ENCODE results near the gene RER1. TPM values are rescaled to one million over a fixed set of nuclear protein-coding genes. Genes with fewer than 3 reads are reported as not detected.

The RER1 gene
- total RNA-seq, 4 donors from 2014 or later, result 51.1 to 60.5 (median 55.4) TPM

DNA sequence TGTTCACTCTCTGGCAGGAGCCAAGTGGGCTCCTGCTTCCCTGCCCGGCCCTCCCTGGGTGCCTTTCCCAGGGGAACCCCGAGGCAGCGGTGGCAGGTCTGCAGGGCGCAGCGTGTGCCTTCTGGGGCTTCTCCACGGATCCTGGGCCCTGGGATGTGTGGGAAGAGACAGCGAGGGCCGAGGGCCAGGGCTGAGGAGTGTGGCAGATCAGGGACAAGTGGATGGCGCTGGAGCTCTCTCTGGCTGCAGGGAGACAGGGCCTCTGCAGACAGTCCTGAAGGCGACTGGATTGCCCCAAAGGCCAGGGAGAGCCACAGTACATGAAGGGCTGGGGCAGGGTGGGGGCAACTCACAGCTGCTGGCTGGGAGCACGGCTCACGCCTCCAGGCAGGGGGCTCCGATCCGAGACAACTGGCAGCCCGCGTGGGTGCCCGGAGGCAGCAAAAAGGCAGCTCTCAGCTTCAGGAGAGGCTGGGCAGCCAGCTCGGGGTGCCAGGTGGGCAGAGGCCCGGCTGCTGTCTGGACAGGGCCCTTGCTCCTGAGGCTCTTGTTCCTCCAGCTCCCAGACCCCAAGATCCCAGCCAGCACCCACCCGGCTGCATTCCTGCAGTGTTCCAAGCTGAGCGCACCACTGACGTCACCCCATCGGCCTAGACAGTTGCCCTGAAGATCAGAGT, 16.3 kb upstream of the RER1 start:
- no peak for DNase-seq
- in situ Hi-C loops (cut with MboI; ENCODE audit: low sequenced_read_pairs in 4 of 4), result no loop called here
- no peaks in the 10 kb centered on the region for H3K9me3 ChIP-seq
- no peak for TF ChIP-seq POLR2A (IDR thresholded peaks at IDR 0.05)
- TF ChIP-seq, protein P1, sequence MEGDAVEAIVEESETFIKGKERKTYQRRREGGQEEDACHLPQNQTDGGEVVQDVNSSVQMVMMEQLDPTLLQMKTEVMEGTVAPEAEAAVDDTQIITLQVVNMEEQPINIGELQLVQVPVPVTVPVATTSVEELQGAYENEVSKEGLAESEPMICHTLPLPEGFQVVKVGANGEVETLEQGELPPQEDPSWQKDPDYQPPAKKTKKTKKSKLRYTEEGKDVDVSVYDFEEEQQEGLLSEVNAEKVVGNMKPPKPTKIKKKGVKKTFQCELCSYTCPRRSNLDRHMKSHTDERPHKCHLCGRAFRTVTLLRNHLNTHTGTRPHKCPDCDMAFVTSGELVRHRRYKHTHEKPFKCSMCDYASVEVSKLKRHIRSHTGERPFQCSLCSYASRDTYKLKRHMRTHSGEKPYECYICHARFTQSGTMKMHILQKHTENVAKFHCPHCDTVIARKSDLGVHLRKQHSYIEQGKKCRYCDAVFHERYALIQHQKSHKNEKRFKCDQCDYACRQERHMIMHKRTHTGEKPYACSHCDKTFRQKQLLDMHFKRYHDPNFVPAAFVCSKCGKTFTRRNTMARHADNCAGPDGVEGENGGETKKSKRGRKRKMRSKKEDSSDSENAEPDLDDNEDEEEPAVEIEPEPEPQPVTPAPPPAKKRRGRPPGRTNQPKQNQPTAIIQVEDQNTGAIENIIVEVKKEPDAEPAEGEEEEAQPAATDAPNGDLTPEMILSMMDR (IDR thresholded peaks at IDR 0.05 in 4 of 5, conservative IDR thresholded peaks at IDR 0.05 in 1 of 5), result no peak
- intact Hi-C loops (cut with DNase I; ENCODE audit: low total_unique reads), result no loop called here
- no peak overlapping the region for H3K27ac ChIP-seq
- H3K4me1 ChIP-seq, result no peaks in the 10 kb centered on the region
- H3K36me3 ChIP-seq, result no peaks in the 10 kb centered on the region
- H3K4me3 ChIP-seq, result no peak overlapping the region
- no peak for ATAC-seq
- no peaks in the 10 kb centered on the region for H3K27me3 ChIP-seq

DNA sequence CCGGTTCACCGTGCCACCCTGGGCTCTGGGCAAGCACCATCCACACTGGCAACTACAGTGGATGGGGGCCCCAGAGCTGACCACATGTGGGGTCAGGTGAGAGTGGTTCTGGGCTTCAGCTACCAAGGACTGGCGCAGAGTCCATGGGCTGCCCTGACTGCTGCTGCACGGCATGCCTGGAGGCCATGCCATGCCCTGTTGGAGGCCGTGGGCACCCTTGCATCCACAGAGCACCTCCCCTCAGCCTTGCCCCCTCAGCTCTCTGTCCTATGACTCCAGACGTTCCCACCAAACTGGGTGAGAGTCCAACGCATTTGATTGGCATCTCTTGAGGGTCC, 15.7 kb upstream of the RER1 start:
- Histone ChIP-seq H3K4me1 (no peaks in the 10 kb centered on the region), H3K4me3 (no peak overlapping the region), H3K36me3 (no peaks in the 10 kb centered on the region), H3K9me3 (no peaks in the 10 kb centered on the region), H3K27ac (no peak overlapping the region), H3K27me3 (no peaks in the 10 kb centered on the region)
- in situ Hi-C loops (cut with MboI; ENCODE audit: low sequenced_read_pairs in 4 of 4) (no loop called here), intact Hi-C loops (cut with DNase I; ENCODE audit: low total_unique reads) (no loop called here)
- TF ChIP-seq, protein P1 (IDR thresholded peaks at IDR 0.05 in 4 of 5, conservative IDR thresholded peaks at IDR 0.05 in 1 of 5), result no peak
- no peak for TF ChIP-seq POLR2A (IDR thresholded peaks at IDR 0.05)
- no peak for DNase-seq
- no peak for ATAC-seq

DNA sequence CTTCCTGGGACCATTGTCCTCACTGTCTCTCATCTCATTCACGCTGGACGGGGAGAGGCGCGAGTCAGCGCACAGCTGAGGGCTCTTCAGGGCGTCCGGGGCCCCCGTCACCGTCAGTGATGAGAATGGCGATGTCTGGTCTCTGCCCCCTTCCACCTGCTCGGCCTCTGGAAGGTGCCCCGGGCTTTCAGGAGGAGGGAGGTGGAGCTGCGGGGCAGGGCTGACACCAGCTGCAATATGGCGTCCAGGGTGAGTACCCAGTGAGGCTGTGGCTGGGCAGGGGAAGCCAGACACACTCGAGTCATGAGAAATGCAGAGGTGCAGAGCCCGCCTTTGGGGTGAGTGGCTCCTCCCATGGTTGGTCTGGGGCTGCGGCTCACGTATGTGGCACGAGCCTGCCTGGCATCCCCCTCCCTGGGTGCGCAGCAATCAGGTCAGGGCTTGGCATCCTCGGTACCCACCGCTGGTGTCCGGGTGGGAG, 15.3 kb upstream of the RER1 start:
- Histone ChIP-seq H3K27ac (no peak overlapping the region), H3K27me3 (no peaks in the 10 kb centered on the region), H3K4me3 (no peak overlapping the region), H3K36me3 (no peaks in the 10 kb centered on the region), H3K4me1 (peaks cover 0 to 2% of the 10 kb centered on the region in 2 donors), H3K9me3 (no peaks in the 10 kb centered on the region)
- in situ Hi-C loops (cut with MboI; ENCODE audit: low sequenced_read_pairs in 4 of 4) (no loop called here), intact Hi-C loops (cut with DNase I; ENCODE audit: low total_unique reads) (no loop called here)
- DNase-seq (no peak), ATAC-seq (no peak)
- no peak for TF ChIP-seq POLR2A (IDR thresholded peaks at IDR 0.05)
- TF ChIP-seq, protein P1 (IDR thresholded peaks at IDR 0.05 in 4 of 5, conservative IDR thresholded peaks at IDR 0.05 in 1 of 5), result no peak

DNA sequence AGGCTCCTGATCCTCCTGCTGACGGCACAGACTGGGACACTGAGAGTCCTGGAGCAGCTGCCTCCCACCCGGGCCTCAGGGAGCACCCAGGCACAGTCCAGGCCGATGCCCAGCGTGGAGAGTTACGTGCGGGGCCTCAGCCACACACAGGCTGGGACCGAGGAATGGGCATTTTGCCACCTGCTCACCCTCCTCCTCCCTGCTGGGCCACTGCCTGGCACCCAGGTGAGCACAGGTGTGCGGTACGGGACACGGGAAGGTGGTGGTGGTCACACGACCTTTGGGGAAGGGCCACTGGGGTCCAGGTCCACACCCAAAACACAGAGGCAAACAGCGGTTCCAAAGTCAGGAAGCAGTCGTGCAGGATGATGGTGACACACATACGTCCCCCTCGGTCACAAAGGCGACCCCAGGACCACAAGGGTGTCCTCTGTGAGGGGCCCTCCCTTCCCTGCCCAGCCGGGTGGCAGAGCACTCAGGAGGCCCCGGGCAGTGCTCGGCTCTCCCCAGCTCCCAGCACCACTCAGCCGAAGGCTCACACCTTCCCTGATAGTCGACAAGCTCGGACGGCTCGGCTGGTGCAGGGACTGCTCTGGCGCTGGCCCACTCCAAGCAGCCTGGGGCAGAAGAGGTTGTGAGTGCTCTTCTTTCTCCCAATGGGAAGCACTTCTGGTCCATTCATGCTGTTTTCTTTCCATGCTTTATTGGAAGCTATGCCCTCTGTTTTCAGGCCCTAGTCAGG, 14.5 kb upstream of the RER1 start:
- ATAC-seq, result no peak
- no peak for TF ChIP-seq POLR2A (IDR thresholded peaks at IDR 0.05)
- TF ChIP-seq, protein P1 (IDR thresholded peaks at IDR 0.05 in 4 of 5, conservative IDR thresholded peaks at IDR 0.05 in 1 of 5), result no peak
- Histone ChIP-seq H3K9me3 (no peaks in the 10 kb centered on the region), H3K36me3 (no peaks in the 10 kb centered on the region), H3K4me1 (peaks cover 0 to 5% of the 10 kb centered on the region in 2 donors), H3K27ac (no peak overlapping the region), H3K4me3 (no peak overlapping the region), H3K27me3 (no peaks in the 10 kb centered on the region)
- no peak for DNase-seq
- in situ Hi-C loops (cut with MboI; ENCODE audit: low sequenced_read_pairs in 4 of 4) (no loop called here), intact Hi-C loops (cut with DNase I; ENCODE audit: low total_unique reads) (no loop called here)

All from gastrocnemius medialis (tissue), 4 donors.